Bladder microvascular endothelial cell (primary cell): Measurements from ENCODE around the gene MOBP. TPM values are rescaled to one million over a fixed set of nuclear protein-coding genes. Genes with fewer than 3 reads are reported as not detected.

Source experiments
- total RNA-seq: library from RNA; depleted of rRNA; stranded (reverse); fragments of >200 nt; gene quantifications from 2 replicates; pipeline ENCODE4 v1.2.3, GENCODE V29; 2014

Gene MOBP, protein sequence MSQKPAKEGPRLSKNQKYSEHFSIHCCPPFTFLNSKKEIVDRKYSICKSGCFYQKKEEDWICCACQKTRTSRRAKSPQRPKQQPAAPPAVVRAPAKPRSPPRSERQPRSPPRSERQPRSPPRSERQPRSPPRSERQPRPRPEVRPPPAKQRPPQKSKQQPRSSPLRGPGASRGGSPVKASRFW
- total RNA-seq: under 0.01 TPM in 2 replicates

DNA sequence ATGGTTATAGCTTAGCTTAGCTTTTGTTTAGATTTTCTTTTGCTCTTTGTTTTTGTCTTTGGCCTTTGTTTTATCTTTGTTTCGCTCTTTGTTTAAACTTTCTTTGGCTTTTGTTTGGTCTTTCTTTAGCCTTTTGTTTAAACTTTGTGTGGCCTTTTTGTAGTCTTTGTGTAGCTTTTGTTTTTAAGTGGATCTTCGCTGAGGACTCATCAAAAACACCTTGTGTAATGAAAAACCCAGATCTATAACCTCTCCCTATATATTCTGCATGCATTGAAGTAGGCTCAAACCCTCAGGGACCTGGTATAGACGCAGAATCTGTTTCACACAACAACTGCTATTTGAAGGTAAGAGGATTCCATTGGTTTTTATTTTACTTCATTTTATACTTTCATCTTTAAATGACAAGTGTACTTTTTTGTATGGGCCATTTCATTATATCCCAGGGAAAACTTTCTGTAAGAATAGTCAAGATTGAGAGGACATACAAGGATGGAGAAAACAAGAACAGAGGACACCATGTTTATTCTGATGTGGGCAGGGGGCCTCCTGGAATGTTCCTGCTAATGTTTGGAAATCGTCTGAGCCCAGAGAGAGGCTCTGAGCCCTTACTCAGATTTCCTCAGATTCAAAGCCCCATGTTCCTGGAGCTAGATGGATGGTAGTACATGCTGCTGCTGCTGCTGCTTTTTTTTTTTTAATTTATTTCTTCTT, at the start of gene MOBP:
Gene MOBP (plus strand): TSS at position 287 of the 714 bp plus-strand sequence. CDS start 34,390 bp downstream, outside the sequence.

Other genes starting within 250 kb of the MOBP start
- not detected in 2 replicates for gene CX3CR1, start 187.6 kb upstream of the MOBP start, total RNA-seq
- not detected in 2 replicates for gene CCR8, start 138.0 kb upstream of the MOBP start, total RNA-seq
- 10.0 and 14.9 TPM in 2 replicates for gene SLC25A38, start 84.3 kb upstream of the MOBP start, total RNA-seq
- gene RPSA, start 61.0 kb upstream of the MOBP start, total RNA-seq: 1,015 and 1,160 TPM in 2 replicates